Ishikawa (cell line): ENCODE measurements around the gene AICDA.

Source experiments
- EGR1 ChIP-seq: IDR thresholded peaks from 2 replicates; pipeline ENCODE4 v1.6.1; 2012
- EP300 ChIP-seq: IDR thresholded peaks from 2 replicates; pipeline ENCODE4 v1.6.1; 2012; ENCODE audit warnings: borderline replicate concordance
- RAD21 ChIP-seq: IDR thresholded peaks from 2 replicates; pipeline ENCODE4 v1.6.1; 2012; ENCODE audit warnings: low read depth

DNA sequence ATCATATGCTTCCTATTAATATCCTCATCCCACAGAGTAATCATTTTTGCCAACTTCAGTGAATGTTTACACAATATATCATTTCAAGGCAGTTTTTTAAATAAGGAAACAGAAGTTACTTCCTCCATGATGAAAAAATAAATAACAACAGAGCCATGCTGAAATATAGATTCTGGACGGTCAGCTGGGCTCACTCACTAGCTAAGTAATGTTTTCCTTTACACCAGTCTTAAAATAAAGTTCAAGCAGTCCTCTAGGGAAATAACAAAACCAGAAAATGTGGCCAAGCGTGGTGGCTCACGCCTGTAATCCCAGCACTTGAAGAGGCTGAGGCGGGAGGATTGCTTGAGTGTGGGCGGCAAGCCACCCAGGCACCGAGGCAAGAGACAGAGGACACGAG lies 28.7 kb downstream of the AICDA start:
- TF ChIP-seq EP300 (no peak), RAD21 (no peak), EGR1 (no peak)
